Measurements from ENCODE around the gene SNN.

GRCh38 chr16:11727796-11728543 is 59.7 kb downstream of the SNN start:
- TF ChIP-seq, protein P1, sequence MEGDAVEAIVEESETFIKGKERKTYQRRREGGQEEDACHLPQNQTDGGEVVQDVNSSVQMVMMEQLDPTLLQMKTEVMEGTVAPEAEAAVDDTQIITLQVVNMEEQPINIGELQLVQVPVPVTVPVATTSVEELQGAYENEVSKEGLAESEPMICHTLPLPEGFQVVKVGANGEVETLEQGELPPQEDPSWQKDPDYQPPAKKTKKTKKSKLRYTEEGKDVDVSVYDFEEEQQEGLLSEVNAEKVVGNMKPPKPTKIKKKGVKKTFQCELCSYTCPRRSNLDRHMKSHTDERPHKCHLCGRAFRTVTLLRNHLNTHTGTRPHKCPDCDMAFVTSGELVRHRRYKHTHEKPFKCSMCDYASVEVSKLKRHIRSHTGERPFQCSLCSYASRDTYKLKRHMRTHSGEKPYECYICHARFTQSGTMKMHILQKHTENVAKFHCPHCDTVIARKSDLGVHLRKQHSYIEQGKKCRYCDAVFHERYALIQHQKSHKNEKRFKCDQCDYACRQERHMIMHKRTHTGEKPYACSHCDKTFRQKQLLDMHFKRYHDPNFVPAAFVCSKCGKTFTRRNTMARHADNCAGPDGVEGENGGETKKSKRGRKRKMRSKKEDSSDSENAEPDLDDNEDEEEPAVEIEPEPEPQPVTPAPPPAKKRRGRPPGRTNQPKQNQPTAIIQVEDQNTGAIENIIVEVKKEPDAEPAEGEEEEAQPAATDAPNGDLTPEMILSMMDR (IDR thresholded peaks at IDR 0.05) = no peak
- TF ChIP-seq ZFX (IDR thresholded peaks at IDR 0.05; ENCODE audit: borderline replicate concordance) = no peak

All from 22Rv1 (cell line).